GM18517 (cell line): ENCODE measurements around the gene NELFE.
"Not testable (repeated sequence)": the region's sequence is repeated elsewhere in the genome, so short reads cannot be mapped to it uniquely, and the experiment has no call there.

Experiments used
- ATAC-seq: cut with Tn5 transposase; IDR thresholded peaks from one replicate; pipeline ENCODE4 v1.9.1; 2021; ENCODE audit warnings: mild to moderate bottlenecking, moderate library complexity; ENCODE audit not compliant: unreplicated experiment

Gene NELFE

DNA sequence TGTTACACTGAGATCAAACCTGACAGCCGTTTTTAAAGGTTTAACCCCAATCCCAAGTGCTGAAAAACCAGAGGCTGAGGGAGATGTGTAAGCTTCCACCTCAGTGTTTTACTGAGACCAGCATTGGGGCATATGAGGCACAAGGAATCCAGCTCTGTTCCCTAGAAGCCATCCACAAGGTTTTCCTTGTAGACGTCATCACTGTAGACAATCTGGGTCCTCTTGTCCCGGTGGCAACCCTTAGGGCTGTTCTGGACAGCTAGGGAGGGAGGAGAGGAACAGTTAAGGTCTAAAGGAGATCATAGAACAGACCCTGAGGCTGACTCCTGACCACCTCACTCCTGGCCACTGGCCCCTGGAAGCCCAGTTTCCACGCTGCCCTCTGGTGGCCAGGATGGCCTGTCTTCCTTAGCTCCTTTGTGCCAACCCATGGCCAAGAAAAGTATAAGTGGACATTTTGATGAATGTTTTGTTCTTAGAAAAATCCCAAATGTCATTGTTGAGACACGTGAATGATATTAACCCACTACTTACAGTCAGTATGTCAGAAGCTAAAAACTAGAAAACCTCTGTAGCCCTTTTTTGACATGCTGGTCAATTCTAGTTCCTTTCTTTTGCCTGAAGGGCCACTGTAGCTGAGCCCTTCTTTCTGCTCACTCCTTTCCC is 6.5 kb downstream of the NELFE start:
- ATAC-seq: no peak

DNA sequence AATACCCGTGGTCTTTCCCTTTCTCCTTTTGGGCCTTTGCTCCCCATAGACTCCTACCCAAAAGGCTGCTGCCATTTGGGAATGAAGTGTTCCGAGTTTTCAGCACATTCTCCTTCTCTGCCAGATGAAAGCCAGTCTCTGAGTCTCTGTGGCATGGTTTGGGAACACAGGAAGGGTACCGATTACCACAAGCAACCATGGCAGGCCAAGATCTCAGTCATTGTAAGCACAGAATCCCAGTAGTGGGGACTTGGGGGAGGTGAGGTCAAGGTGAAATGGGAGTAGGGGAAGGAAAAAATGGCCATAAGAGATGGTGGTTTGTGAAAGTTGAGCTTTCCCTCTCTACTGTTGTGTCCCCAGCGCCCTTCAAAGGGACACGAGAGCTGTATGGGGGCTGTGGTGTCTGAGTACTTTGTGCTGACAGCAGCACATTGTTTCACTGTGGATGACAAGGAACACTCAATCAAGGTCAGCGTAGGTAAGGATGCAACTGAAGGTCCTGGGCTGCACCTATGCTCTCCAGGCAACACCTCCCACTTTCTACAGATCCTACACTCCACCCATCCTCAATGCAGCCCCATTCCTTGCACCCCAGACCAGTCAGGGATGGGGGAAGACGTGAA is 8.7 kb downstream of the NELFE start:
- ATAC-seq: no peak

DNA sequence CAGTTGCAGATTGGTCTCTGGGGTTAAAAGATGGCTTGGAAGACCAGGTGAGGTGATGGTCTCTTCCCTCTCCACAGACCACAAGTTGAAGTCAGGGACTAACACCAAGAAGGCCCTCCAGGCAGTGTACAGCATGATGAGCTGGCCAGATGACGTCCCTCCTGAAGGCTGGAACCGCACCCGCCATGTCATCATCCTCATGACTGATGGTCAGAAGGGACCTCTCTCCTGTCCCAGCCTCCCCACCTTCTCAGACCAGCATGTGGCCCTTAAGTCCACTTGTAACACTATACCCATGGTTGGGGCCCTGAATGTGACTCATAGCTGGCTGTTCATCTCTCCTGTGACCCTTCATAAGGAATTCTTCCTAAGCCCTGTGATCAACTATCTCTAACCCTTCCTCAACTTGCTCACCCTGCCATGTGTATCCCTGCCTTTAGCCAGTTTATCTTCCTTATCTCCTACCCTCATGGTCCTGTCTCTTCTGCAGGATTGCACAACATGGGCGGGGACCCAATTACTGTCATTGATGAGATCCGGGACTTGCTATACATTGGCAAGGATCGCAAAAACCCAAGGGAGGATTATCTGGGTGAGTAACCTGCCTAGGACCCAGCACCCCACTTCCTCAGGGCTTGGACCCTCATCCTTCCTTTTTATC is 9.9 kb downstream of the NELFE start:
- no peak for ATAC-seq

DNA sequence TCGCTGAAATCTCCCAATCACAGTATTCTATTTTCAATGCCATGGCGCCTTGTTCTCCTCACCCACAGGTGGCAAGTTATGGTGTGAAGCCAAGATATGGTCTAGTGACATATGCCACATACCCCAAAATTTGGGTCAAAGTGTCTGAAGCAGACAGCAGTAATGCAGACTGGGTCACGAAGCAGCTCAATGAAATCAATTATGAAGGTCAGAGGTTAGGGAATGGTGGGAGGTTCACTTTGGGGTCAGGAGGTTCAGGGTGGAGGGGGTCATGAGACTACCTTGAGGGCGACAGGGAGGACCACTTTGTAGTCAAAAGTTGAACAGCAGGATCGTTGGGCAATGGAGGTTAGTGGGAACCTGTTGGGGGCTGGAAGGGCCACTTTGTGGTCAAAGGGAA is 10.5 kb downstream of the NELFE start:
- no peak for ATAC-seq

DNA sequence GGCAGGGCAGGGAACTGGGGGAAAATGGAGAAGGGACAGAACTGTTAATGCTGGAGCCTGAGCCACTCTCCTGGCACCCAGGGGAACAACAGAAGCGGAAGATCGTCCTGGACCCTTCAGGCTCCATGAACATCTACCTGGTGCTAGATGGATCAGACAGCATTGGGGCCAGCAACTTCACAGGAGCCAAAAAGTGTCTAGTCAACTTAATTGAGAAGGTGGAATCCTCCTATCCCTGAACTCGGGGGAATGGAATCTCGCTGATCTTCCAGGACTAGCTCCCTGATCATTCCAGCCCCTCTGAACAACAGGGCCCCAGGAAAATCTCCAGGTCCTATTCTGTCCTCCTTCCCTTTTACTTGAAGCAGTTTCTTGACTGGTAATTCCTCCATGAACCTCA is 10.9 kb downstream of the NELFE start:
- ATAC-seq: no peak

DNA sequence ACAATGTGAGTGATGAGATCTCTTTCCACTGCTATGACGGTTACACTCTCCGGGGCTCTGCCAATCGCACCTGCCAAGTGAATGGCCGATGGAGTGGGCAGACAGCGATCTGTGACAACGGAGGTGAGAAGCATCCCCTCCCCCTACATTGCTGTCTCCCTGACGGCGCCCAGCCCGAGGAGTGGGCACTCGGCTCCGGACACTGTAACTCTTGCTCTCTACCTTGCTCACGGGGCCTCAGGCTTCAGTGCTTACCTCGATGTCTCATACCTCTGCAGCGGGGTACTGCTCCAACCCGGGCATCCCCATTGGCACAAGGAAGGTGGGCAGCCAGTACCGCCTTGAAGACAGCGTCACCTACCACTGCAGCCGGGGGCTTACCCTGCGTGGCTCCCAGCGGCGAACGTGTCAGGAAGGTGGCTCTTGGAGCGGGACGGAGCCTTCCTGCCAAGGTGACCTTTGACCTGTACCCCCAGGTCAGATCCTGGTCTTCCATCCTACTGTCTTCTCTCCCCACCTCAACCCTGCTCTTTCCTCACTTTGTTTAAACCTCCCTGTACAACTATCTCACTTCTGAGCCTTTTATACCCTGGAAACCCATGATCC is 11.6 kb downstream of the NELFE start:
- no peak for ATAC-seq

DNA sequence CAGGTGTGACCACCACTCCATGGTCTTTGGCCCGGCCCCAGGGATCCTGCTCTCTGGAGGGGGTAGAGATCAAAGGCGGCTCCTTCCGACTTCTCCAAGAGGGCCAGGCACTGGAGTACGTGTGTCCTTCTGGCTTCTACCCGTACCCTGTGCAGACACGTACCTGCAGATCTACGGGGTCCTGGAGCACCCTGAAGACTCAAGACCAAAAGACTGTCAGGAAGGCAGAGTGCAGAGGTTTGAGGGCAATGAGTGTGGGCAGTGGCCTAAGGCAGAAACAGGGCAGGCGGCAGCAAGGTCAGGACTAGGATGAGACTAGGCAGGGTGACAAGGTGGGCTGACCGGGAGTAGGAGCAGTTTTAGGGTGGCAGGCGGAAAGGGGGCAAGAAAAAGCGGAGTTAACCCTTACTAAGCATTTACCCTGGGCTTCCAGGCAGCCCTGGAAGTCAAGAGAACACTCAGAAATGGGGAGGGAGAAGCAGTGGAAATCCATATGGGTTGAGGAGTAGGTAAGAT is 12.3 kb downstream of the NELFE start:
- no peak for ATAC-seq

DNA sequence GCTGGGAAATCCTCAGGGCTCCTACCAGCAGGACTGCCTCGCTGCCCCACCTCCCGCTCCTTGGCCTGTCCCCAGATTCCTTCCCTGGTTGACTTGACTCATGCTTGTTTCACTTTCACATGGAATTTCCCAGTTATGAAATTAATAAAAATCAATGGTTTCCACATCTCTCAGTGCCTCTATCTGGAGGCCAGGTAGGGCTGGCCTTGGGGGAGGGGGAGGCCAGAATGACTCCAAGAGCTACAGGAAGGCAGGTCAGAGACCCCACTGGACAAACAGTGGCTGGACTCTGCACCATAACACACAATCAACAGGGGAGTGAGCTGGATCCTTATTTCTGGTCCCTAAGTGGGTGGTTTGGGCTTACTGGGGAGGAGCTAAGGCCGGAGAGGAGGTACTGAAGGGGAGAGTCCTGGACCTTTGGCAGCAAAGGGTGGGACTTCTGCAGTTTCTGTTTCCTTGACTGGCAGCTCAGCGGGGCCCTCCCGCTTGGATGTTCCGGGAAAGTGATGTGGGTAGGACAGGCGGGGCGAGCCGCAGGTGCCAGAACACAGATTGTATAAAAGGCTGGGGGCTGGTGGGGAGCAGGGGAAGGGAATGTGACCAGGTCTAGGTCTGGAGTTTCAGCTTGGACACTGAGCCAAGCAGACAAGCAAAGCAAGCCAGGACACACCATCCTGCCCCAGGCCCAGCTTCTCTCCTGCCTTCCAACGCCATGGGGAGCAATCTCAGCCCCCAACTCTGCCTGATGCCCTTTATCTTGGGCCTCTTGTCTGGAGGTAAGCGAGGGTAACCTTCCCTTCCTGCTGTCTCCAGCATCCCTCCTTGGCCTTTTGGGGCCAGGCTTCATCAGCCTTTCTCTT is 13.0 kb downstream of the NELFE start, which contains the start of gene CFB:
Gene CFB, plus strand, starts transcription at position 589 of the 863 bp plus-strand sequence. Its CDS starts 127 bp downstream, at position 716.
- ATAC-seq: no peak

DNA sequence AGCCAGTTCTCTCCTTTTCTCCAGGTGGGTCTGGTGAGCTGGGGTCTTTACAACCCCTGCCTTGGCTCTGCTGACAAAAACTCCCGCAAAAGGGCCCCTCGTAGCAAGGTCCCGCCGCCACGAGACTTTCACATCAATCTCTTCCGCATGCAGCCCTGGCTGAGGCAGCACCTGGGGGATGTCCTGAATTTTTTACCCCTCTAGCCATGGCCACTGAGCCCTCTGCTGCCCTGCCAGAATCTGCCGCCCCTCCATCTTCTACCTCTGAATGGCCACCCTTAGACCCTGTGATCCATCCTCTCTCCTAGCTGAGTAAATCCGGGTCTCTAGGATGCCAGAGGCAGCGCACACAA is 13.6 kb downstream of the NELFE start:
- ATAC-seq: no peak

DNA sequence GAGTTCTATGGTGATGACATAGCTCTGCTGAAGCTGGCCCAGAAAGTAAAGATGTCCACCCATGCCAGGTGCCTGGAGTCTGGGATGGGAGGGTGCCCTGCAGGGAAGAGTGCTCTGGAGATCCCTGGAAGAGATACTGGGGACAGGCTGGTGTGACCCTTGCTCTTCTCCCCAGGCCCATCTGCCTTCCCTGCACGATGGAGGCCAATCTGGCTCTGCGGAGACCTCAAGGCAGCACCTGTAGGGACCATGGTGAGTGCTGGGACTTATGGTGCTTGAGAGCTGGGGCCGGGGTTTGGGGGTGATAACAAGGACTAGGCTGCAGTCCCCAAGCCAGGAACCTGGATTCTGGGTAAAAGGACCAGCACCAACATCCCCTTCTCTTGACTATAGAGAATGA is 15.0 kb downstream of the NELFE start:
- no peak for ATAC-seq

DNA sequence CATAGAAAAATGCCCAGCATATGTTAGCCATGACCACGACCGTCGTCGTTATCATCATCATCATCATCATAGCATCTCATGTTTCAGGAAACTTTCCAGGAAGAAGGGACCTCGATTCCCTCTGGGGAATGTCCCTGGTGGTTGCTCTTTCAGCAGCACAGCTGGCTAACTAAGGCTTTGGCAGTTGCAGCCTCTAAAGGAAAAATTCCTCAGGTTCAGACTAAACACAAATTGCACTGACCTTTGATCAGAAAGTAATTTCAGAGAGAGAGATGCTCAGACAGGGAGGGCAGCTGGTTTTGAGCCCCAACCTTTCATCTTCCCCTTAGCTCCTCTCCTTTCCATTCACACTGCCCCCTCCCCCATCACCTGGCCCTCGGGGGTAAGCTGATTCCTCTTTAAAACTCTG is 18.5 kb downstream of the NELFE start:
- ATAC-seq: no peak

DNA sequence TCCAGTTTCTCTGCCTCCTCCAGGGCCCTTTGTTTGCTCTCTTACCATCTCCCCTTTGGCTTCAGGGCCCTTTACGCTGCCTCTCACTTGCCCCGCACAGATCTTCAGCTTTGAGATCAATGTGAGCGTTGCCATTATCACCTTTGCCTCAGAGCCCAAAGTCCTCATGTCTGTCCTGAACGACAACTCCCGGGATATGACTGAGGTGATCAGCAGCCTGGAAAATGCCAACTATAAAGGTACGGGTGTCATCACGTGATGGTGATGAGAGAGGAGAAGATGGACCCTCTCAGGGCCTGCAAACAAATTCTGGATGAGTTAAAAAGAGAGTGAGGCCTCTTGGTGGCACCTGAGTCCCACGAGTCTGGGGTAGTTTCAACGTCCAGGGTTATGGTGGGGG is 22.9 kb downstream of the NELFE start:
- ATAC-seq: no peak

DNA sequence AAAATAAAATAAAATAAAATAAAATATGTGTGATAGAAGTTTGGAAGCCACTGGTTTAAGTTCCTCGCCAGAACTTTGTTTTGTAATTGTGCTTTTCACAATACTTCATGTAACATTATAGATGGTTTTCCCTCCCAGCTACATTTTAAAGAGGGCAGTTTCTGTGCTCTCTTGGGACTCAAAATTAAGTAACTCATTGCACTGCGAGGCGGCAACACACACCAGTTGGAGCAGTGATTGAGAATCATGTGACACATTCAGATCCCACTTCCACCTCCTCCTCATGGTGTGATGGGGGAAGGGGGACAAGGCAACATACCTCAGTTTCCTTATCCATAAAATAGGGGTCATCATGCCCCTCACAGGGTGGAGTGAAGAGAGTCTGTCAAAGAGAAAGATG is 23.8 kb downstream of the NELFE start:
- ATAC-seq: no peak

DNA sequence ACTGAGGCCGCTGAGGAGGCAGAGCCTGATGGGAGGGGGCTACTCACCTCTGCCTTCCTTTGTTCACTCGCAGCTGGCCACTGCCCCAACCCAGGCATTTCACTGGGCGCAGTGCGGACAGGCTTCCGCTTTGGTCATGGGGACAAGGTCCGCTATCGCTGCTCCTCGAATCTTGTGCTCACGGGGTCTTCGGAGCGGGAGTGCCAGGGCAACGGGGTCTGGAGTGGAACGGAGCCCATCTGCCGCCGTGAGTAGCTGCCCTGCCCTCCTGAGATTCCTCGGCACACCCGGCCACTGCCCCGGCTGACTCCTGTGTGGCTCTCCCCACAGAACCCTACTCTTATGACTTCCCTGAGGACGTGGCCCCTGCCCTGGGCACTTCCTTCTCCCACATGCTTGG is 25.2 kb downstream of the NELFE start:
- ATAC-seq: no peak

DNA sequence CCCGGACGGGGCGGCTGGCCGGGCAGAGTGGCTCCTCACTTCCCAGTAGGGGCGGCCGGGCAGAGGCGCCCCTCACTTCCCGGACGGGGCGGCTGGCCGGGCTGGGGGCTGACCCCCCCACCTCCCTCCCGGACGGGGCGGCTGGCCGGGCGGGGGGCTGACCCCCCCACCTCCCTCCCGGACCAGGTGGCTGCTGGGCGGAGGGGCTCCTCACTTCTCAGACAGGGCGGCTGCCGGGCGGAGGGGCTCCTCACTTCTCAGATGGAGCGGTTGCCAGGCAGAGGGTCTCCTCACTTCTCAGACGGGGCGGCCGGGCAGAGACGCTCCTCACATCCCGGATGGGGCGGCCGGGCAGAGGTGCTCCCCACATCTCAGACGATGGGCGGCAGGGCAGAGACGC is 26.6 kb downstream of the NELFE start:
- not testable (repeated sequence) for ATAC-seq

DNA sequence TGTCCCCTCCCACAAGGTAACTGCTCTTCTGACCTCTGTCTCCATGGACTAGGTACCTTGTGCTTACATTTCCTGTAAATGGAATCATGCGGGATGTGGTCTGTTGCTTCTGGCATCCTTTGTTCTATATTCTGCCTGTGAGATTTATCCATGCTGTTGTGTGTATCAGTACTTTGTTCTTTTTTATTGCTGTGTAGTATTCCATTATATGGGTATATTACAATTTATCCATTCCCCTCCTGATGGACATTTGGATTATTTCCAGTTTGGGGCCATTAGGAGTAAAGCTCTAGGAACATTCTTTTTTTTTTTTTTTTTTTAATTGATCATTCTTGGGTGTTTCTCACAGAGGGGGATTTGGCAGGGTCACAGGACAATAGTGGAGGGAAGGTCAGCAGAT is 27.8 kb downstream of the NELFE start:
- ATAC-seq: no peak

DNA sequence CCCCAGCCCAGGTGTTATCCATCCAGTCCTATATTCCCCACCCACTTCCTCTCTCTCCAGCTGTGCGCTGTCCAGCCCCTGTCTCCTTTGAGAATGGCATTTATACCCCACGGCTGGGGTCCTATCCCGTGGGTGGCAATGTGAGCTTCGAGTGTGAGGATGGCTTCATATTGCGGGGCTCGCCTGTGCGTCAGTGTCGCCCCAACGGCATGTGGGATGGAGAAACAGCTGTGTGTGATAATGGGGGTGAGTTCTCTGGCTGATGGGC is 30.2 kb downstream of the NELFE start:
- ATAC-seq: no peak

DNA sequence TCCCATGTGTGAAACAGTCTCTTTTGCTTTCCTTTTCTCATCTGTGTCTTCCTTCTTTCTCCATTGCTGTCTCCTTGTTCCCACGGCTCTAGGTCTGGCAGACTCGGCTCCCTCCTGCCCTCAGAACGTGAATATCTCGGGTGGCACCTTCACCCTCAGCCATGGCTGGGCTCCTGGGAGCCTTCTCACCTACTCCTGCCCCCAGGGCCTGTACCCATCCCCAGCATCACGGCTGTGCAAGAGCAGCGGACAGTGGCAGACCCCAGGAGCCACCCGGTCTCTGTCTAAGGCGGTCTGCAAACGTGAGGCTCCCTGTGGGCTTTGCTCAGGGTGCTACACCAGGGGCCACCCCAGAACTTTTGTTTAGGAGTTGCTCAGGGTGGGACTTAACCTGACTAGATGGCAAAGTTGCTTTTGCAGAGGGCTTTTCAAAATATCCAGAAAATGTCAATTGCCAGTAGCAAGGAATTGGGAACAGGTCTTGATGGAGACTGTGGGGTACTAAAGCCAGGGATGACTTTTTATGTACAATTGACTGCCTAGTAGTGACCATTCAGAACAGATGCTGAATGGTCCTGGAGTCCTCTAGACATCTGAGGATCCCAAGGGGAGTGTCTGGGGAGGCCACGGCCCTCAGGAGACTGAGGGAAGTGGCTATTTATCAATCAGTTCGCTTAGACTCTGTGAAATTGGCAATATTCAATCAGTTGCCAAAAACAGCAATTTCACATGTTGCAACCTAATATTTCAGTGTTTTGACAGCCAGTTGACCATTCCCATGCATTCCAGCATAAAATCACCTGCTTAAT is 30.7 kb downstream of the NELFE start:
- ATAC-seq: no peak

DNA sequence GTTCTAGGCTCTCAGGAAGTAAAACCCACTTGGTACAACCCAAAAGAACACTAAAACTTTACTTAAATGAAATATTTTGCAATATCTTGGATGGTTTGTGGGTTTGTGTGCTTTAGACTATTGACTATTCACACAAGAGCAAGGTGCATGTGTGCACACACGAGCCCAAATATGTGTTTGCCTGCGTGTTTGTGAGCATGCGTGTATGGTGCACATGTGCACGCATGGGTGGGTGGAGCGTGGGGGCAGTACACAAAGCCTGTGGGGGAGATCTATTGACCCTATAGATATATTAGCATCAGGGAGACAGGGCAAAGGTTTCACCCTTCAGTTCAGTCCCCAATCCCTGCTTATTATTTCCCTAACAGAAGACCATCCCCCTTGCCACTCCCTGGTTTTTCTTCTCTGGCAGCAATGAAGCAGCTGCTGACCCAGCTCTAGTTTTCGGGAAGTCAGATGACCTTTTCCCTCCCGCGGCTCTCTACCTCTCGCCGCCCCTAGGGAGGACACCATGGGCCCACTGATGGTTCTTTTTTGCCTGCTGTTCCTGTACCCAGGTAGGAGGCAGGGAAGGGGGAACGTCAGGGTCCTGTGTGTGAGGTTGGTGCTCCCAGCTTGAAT is 31.4 kb downstream of the NELFE start, which contains the start of gene C2:
Gene C2, plus strand, starts transcription at position 476 of the 621 bp plus-strand sequence. Its CDS starts 36 bp downstream, at position 512.
- ATAC-seq: no peak

DNA sequence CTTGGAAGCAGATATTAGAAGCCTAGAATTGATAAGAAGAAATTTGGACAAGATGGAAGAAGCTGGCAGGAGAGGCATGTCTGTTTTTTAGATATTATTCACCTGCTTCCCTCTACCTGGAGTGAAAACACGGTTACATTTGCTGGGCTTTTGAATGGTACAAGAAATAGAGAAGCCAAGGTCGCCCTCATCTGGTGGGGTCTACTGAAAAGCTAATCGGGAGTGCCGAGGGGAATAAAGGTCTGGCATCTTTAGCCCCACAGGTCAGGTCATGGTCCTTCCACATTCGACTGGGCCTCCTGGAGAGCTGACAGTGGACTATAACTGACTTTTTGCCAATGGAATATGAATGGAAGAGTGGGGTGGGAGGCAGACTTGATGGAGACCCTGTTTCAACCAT is 35.8 kb downstream of the NELFE start:
- no peak for ATAC-seq
